Smooth muscle cell (in vitro differentiated cells): ENCODE results near the gene POU6F2. TPM values are rescaled to one million over a fixed set of nuclear protein-coding genes. Genes with fewer than 3 reads are reported as not detected.

Source experiments
- DNase-seq: peaks from one replicate; lab custom pipeline; 2025; ENCODE audit not compliant: unreplicated experiment; lab: John Stamatoyannopoulos, UW
- H2AFZ ChIP-seq: fragments of 200-600 bp; sonication (generic); 2 replicates; pipeline ENCODE4 v1.6.0; 2016; ENCODE audit warnings: antibody characterized with exemption, low read depth, mild to moderate bottlenecking
- H3F3A ChIP-seq: fragments of 200-600 bp; sonication (generic); 2 replicates; pipeline ENCODE4 v1.6.0; 2017; ENCODE audit warnings: antibody characterized with exemption, low read depth
- H3K27ac ChIP-seq: fragments of 200-600 bp; sonication (generic); 2 replicates; pipeline ENCODE4 v1.5.1; 2016; ENCODE audit warnings: low read depth, mild to moderate bottlenecking
- H3K27me3 ChIP-seq: fragments of 200-600 bp; sonication (generic); 2 replicates; pipeline ENCODE4 v1.6.1; 2016; ENCODE audit warnings: low read depth, mild to moderate bottlenecking
- H3K36me3 ChIP-seq: fragments of 200-600 bp; sonication (generic); 2 replicates; pipeline ENCODE4 v1.5.1; 2016; ENCODE audit warnings: low read depth
- H3K4me1 ChIP-seq: fragments of 200-600 bp; sonication (generic); 2 replicates; pipeline ENCODE4 v1.5.1; 2016; ENCODE audit warnings: low read depth
- H3K4me2 ChIP-seq: fragments of 200-600 bp; sonication (generic); 2 replicates; pipeline ENCODE4 v1.6.0; 2016; ENCODE audit warnings: mild to moderate bottlenecking
- H3K4me3 ChIP-seq: fragments of 200-600 bp; sonication (generic); 2 replicates; pipeline ENCODE4 v1.5.1; 2016; ENCODE audit warnings: mild to moderate bottlenecking
- H3K79me2 ChIP-seq: fragments of 200-600 bp; sonication (generic); 2 replicates; pipeline ENCODE4 v1.6.0; 2016; ENCODE audit warnings: low read depth, mild to moderate bottlenecking
- H3K9ac ChIP-seq: fragments of 200-600 bp; sonication (generic); 2 replicates; pipeline ENCODE4 v1.6.0; 2016; ENCODE audit warnings: low read depth
- H3K9me3 ChIP-seq: fragments of 200-600 bp; sonication (generic); replicated peaks from 2 replicates; pipeline ENCODE4 v1.5.1; 2016; ENCODE audit warnings: low read depth
- H4K20me1 ChIP-seq: fragments of 200-600 bp; sonication (generic); 2 replicates; pipeline ENCODE4 v1.6.0; 2016; ENCODE audit warnings: low read depth
- WGBS: methylation state at CpG from one replicate; pipeline ENCODE4 v1.1.7; 2016; ENCODE audit warnings: low lambda C conversion rate; 5-methylcytosine and 5-hydroxymethylcytosine counted together
- polyA plus RNA-seq: library from polyadenylated mRNA; unstranded; fragments of >200 nt; fragmentation: Nextera tagmentation; extraction: Ambion mirVana; gene quantifications from 2 replicates; pipeline ENCODE4 v1.2.1, GENCODE V29; 2016
- total RNA-seq: library from RNA; depleted of rRNA; stranded (reverse); fragments of >200 nt; gene quantifications from 2 replicates; pipeline ENCODE4 v1.2.3, GENCODE V29; 2014
- TF ChIP-seq, protein P1 (sequence below): fragments of 200-600 bp; sonication (generic); IDR thresholded peaks from 2 replicates; pipeline ENCODE4 v1.5.1; 2017; ENCODE audit warnings: borderline replicate concordance, mild to moderate bottlenecking, antibody characterized with exemption; ENCODE audit not compliant: insufficient read depth, poor library complexity, severe bottlenecking

POU6F2 gene
- total and polyA plus RNA-seq, 2 experiments from 2014 or later: 1.2 TPM

DNA sequence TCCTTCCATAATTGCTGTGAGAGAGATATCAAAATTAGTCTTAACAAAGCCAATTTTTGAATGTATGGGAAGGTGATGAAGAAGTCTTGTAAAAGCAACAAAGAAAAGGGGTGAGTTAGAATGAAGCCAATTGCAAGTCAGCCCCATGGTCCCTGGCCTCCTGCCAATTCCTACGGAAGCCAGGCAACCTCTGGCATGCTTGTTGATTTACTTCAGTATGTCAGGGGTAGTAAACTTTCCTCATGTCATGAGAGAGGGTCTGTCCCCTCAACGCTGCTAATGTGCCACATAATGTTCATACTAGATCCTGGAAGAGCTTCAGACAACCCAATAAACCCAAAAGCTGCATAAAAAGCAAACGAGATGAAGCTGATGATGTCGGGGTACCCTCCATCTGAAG, 429.4 kb downstream of the POU6F2 start:
- no peaks in the 10 kb centered on the region for H3K36me3 ChIP-seq
- H3K9ac ChIP-seq: no peak overlapping the region
- DNase-seq: no peak
- H4K20me1 ChIP-seq: no peaks in the 10 kb centered on the region
- TF ChIP-seq, protein P1, sequence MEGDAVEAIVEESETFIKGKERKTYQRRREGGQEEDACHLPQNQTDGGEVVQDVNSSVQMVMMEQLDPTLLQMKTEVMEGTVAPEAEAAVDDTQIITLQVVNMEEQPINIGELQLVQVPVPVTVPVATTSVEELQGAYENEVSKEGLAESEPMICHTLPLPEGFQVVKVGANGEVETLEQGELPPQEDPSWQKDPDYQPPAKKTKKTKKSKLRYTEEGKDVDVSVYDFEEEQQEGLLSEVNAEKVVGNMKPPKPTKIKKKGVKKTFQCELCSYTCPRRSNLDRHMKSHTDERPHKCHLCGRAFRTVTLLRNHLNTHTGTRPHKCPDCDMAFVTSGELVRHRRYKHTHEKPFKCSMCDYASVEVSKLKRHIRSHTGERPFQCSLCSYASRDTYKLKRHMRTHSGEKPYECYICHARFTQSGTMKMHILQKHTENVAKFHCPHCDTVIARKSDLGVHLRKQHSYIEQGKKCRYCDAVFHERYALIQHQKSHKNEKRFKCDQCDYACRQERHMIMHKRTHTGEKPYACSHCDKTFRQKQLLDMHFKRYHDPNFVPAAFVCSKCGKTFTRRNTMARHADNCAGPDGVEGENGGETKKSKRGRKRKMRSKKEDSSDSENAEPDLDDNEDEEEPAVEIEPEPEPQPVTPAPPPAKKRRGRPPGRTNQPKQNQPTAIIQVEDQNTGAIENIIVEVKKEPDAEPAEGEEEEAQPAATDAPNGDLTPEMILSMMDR: no peak
- WGBS: 71% methylated on average over 4 of the region's 4 CpGs
- no peak overlapping the region for H3K4me3 ChIP-seq
- no peaks in the 10 kb centered on the region for H3K9me3 ChIP-seq
- H3K4me2 ChIP-seq: no peak overlapping the region
- no peak overlapping the region for H2AFZ ChIP-seq
- no peak overlapping the region for H3K27ac ChIP-seq
- no peaks in the 10 kb centered on the region for H3K4me1 ChIP-seq
- no peaks in the 10 kb centered on the region for H3K79me2 ChIP-seq
- no peaks in the 10 kb centered on the region for H3K27me3 ChIP-seq
- no peaks in the 10 kb centered on the region for H3F3A ChIP-seq

DNA sequence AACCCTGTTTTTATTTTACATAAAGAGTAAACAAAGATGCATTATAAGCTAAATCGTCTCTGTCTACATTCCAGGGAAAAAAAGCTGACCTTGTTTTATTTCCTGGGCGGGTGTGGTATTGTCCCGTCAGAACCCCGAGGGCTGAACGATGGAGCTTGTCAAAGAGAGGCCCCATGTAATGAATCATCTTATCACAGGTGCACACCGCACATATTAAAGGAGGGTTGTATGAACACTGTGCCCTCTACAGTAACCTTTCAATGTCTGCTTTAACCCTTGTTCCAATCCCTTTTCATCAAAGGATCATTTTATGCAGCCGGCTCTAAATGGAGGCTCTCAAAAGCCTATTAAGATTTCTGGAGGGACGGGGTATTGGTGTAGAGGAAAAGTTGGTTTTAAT, 430.0 kb downstream of the POU6F2 start:
- H3K4me1 ChIP-seq: no peaks in the 10 kb centered on the region
- H3K4me3 ChIP-seq: no peak overlapping the region
- H3F3A ChIP-seq: no peaks in the 10 kb centered on the region
- H3K9me3 ChIP-seq: no peaks in the 10 kb centered on the region
- no peaks in the 10 kb centered on the region for H3K36me3 ChIP-seq
- TF ChIP-seq, protein P1: no peak
- no peak for DNase-seq
- H4K20me1 ChIP-seq: no peaks in the 10 kb centered on the region
- H3K27ac ChIP-seq: no peak overlapping the region
- H3K4me2 ChIP-seq: no peak overlapping the region
- H3K9ac ChIP-seq: no peak overlapping the region
- H3K27me3 ChIP-seq: no peaks in the 10 kb centered on the region
- 91% methylated on average over 8 of the region's 8 CpGs for WGBS
- H3K79me2 ChIP-seq: no peaks in the 10 kb centered on the region
- H2AFZ ChIP-seq: no peak overlapping the region

DNA sequence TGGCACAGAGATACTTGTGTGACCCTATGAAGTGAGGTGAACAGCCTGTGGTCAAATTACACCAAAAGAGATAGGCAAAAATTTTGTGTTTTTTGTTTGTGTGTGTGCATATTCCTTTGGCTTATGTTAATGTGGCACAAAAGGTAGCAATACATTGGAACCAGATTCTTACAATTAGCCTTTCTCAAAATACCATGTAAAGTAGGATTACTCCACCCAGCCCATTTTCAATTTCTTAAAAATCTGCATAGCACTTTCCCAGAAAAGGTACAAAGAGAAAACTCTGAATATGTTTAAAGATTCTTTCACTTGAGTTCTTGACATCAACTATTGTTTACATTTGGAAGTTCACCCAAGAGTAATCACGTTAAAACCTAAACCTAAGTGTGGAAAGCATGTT, 431.2 kb downstream of the POU6F2 start:
- no peaks in the 10 kb centered on the region for H4K20me1 ChIP-seq
- TF ChIP-seq, protein P1: no peak
- H3F3A ChIP-seq: no peaks in the 10 kb centered on the region
- H2AFZ ChIP-seq: no peak overlapping the region
- no peaks in the 10 kb centered on the region for H3K79me2 ChIP-seq
- no peak overlapping the region for H3K4me2 ChIP-seq
- 84% methylated on average over 1 of the region's 1 CpG for WGBS
- H3K27ac ChIP-seq: no peak overlapping the region
- DNase-seq: no peak
- H3K4me1 ChIP-seq: no peaks in the 10 kb centered on the region
- no peaks in the 10 kb centered on the region for H3K27me3 ChIP-seq
- no peak overlapping the region for H3K4me3 ChIP-seq
- H3K36me3 ChIP-seq: no peaks in the 10 kb centered on the region
- no peaks in the 10 kb centered on the region for H3K9me3 ChIP-seq
- H3K9ac ChIP-seq: no peak overlapping the region

DNA sequence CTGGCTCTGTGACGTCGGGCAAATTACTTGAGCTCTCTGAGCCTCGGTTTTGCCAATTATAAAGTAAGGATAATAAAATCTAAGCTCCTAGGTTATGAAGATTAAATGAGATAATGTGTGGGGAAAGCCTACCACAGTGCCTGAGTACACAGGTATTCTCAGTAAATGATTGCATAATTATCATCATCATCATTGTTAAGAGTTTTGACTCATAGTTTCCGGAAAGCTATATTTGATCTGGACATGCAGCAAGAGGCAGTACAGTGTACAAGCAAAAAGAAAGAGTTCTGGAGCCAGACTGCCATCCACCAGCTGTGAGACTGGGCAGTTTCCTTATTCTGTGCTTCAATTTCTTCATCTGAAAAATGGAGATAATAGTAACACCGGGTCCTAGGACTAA, 432.9 kb downstream of the POU6F2 start:
- Histone ChIP-seq H3K27me3 (no peaks in the 10 kb centered on the region), H3K27ac (no peak overlapping the region), H3K9ac (no peak overlapping the region), H3K79me2 (no peaks in the 10 kb centered on the region), H4K20me1 (no peaks in the 10 kb centered on the region), H3K4me2 (no peak overlapping the region), H3K4me1 (no peaks in the 10 kb centered on the region), H2AFZ (no peak overlapping the region), H3F3A (no peaks in the 10 kb centered on the region), H3K9me3 (no peaks in the 10 kb centered on the region), H3K36me3 (no peaks in the 10 kb centered on the region), H3K4me3 (no peak overlapping the region)
- no peak for DNase-seq
- WGBS: 89% methylated on average over 5 of the region's 5 CpGs
- TF ChIP-seq, protein P1: no peak
